GM18873 (cell line): Measurements from ENCODE around the gene FER1L5.

Source experiments
- ATAC-seq: cut with Tn5 transposase; IDR thresholded peaks from one replicate; pipeline ENCODE4 v1.9.1; 2021; ENCODE audit warnings: mild to moderate bottlenecking, moderate library complexity, moderate number of reproducible peaks; ENCODE audit not compliant: unreplicated experiment, low FRiP score

Gene FER1L5

DNA sequence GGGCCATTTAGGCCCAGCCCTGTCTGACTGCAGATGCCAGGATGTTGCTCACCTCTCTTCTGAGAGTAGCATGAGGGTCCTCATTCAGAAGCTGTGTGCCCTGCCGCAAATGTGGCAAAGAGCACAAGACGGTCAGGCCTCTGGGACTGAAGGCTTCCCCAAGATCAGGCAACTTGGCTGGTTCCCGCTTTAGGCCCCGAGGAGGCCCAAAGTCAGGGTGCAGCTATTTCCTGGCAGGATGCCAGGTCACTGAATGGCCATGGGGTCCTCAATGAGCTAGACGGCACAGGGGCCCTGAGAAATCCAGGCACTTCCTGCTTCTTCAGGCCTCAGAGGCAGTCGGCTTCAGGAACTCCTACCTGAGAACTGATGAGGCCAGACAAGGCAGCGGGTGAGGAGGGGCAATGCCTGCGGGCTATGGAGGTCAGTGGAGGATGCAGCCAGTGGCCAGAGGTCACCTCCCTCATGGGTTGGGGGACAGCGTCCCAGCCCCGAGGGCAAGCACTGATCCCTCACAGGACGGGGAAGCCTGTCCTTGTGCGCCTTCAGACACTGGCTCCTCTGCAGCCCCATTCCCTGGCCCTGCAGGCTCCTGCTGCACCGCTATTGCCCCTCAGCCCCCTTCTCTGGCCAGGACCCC lies 52.4 kb downstream of the FER1L5 start:
- no peak for ATAC-seq

DNA sequence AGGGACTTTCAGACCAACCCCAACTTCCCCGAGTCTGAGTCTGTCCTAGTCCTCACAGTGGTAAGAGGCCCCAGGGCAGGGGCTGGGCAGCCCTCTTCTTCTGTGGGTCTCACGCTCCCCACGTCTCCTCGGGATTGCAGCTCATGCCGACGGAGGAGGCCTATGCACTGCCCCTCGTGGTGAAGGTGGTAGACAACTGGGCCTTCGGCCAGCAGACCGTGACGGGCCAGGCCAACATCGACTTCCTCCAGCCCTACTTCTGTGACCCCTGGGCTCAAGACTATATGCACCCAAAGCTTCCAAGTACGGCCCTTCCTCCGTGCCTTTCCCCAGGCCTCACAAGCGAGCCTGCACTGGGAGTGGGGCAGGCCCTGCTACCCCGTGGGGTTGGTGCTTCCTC lies 53.0 kb downstream of the FER1L5 start:
- no peak for ATAC-seq

DNA sequence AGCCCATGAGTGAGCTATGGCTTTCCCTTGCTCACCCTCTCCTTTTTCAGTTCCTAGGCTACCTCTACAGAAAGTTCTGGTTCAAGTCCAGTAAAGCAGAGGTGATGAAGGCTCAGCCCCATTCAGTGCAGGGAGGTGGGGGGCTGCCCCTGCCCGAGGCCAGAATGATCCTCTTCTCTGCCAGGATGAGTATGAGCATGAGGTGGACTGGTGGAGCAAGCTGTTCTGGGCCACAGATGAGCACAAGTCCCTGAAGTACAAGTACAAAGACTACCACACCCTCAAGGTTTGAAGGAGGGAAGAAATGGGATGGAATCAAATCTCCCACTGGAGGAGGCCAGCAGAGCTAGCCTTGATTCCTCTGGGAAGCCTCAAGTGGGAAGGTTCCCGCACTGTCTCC lies 54.9 kb downstream of the FER1L5 start:
- no peak for ATAC-seq

DNA sequence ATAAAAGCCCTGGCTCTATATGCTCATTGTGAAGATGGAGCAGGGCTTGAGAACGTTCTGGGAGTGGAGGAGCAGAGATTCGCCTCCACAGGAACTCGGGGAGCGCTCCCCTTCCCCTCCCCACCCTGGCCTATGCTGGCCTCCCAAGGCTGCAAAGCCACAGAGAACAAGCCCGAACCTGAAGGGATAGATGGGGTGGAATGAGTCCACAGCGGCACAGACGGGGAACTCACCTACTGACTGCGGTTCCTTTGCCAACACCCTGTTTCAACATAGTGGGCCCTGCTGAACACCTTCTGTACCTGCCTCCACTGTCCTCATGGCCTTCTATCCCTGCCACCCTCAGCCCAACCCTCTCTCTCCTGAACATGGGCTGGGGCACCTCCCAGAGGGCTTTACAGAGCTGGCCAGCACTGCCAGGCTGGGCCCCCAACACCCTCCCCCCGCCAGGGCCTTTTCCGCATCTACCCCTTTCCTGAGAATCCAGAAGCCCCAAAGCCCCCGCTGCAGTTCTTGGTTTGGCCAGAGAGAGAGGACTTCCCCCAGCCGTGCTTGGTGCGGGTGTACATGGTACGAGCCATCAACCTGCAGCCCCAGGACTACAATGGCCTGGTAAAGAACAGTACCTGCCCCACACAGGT lies 55.8 kb downstream of the FER1L5 start:
- ATAC-seq = no peak

DNA sequence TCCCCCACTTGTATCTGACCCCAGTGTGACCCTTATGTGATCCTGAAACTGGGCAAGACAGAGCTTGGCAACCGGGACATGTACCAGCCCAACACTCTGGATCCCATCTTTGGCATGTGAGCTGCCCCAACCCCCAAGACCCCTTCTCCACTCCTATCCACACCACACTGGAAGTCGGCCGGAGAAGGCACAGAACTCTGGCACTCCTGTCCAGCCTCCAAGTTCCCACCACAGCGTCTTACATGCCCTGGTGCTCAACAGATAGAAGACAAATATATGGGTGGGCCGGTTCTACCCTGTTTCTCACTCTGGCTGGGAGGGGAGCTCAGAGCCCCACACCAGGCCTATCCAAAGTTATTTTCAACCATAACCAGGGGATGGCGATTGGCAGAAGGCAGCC lies 56.5 kb downstream of the FER1L5 start:
- ATAC-seq = no peak

DNA sequence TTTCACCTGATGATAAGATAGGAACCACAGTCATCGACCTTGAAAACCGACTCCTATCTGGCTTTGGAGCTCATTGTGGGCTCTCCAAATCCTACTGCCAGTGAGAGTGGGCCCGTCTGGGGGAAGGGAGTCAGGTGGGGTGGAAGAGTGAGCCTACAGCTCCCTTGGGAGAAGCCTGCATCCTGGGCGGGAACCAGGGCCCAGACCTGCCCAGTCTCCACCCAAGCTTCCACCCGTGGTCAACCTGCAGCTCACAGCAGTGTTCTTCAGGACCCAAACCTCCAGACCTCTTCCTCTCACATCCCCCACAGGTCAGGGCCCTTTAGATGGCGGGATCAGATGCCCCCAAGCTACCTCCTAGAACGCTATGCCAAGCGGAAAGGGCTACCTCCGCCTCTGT lies 57.1 kb downstream of the FER1L5 start:
- ATAC-seq = no peak

DNA sequence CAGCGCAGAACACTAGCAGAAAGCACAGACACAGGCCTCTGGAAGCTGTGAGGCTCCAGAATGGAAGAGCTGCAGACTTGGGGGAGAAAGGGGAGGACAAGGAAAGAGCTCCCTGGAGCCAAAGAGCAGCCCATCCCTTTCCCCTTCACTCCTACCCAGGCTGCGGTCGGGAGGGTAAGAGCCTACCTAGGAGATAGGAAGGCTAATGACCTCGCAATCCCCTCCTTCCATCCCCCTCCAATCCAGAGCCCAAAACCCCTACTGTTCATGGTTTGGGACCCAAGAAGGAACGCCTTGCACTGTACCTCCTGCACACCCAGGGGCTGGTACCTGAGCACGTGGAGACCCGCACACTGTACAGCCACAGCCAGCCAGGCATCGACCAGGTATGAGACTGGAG lies 57.5 kb downstream of the FER1L5 start:
- no peak for ATAC-seq

DNA sequence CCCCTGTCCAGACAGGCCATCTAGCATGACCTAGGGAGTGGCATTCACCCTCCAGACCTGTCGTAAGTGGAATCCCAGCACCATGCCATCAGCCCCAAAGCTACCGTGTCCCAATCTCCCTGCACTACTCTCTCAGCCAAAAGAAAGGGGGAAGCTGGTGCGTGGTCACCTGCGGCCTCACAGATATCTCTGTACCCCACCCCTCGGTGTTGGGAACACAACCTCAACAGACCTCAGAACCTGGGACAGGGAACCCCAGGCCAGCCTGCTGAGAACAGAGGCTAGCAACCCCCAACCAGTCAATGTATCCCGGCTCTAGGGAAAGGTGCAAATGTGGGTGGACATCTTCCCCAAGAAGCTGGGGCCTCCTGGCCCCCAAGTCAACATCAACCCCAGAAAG lies 59.1 kb downstream of the FER1L5 start:
- no peak for ATAC-seq

DNA sequence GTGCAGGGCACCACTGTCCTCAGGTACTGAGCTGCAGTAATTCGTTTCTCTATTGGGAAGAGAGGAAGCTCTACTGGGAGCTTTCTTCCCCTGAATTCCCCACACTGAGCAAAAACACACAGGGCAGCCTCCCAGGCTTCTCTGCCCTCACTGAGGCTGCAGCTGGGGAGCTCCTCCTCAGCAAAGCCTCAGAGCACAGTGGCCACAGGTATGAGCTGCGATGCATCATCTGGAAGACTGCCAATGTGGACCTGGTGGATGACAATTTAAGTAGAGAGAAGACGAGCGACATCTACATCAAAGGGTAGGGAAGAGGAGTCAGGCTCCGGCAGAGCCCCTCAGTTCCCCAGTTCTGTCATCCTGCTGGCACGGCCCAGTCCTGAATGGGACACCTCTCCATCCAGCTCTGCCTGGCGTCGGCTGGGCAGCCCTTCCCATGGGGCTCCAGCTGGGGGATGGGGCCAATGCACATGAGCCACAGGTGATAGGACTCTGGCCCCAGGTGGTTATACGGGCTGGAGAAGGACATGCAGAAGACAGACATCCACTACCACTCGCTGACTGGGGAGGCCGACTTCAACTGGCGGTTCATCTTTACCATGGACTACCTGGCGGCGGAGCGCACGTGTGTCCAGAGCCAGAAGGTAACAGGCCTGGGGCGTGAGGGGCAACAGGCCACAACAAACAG lies 59.7 kb downstream of the FER1L5 start:
- no peak for ATAC-seq

DNA sequence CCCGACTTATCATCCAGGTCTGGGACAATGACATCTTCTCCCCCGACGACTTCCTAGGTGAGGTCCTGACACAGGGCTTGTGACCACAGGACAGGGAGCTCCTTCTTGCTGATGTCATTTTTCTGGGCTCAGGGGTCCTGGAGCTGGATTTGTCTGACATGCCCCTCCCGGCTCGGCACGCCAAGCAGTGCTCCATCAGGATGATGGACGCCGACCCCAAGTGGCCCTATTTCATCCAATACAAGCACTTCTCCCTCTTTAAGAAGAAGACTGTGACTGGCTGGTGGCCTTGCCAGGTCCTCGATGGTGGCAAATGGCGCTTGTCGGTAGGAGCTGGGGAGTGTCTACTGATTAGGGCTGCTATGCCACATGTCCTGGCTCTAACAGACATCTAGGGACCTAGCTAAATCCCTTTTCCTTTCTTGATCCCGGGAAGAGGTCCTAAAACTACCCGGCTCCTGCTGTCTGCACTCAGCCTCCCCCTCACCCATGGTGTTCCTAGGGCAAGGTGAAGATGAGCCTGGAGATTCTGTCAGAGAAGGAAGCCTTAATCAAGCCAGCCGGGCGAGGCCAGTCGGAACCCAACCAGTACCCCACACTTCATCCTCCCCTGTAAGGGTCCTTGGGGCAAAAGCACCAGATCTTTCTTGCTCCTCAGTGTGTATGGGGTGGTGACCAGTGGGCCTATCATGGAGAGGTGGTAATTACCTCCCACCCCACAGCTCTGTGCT lies 60.6 kb downstream of the FER1L5 start:
- ATAC-seq = no peak

DNA sequence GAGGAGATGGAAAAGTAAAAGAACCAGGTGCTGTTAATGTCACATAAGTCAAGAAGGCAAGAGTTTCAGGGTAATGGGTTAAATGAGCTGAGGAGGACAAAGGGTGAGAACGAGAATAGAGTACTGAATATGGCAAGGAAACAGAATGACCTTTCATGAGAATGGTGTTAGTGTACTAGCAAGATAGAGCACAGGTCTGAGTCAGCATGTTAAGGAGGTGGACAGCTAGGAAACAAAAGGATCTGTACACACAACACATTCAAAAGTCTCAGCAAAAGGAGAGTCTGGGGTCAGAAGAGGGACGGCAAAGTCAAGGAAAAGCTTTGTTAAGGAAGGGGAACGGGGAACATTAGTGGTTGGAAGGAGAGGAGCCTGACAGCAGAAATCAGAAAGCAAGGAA lies 68.4 kb downstream of the FER1L5 start:
- no peak for ATAC-seq

DNA sequence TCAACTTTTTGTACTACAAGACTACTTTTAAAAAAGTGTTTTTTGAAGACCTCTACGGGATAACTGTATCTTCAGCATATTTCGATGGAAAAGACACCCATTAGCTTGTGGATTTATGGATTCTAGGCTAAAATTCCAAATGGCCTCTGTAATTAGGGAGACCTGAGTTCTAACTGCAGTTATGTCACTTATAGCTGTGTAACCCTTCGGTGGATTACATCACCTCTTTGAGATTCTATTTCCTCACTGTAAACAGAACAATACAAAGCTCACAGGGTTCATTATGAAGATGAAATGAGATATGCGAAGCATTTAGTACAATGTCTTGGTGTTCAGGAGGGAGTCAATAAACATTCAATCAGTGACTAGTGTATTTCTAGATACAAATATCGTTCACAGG lies 73.1 kb downstream of the FER1L5 start:
- ATAC-seq = no peak

DNA sequence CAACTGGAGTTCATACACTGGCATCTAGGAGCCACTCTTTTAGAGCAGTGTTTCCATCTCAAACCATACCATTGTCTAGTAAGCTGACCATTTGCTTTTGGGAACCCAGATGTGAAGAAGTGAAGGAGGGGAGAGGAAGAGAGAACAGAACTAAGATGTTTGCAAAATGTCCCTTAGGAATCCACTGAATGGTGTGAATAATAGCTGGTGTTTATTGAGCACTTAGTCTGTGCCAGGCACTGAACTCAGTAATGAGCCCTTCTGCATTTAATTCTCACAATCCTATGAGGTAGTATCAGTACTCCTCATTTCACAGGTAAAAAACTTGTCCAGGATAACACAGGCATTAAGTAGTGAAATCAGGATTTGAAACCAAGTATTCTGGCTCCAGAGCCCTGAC lies 73.8 kb downstream of the FER1L5 start:
- no peak for ATAC-seq

DNA sequence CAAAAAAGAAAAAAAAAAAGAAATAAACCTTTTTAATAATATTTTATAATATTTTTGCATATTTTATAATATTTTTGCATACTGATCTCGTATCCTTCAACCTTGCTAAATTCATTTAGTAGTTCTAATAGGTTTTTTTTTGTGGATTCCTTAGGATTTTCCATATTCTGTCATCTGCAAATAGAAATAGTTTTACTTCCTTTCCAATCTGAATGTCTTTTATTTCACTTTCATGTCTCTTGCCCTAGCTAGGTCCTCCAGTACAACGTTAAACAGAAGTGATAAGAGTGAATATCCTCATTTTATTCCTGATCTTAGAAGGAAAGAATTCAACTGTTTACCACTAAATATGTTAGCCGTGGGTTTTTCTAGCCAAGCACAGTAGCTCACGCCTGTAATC lies 83.6 kb downstream of the FER1L5 start:
- no peak for ATAC-seq

DNA sequence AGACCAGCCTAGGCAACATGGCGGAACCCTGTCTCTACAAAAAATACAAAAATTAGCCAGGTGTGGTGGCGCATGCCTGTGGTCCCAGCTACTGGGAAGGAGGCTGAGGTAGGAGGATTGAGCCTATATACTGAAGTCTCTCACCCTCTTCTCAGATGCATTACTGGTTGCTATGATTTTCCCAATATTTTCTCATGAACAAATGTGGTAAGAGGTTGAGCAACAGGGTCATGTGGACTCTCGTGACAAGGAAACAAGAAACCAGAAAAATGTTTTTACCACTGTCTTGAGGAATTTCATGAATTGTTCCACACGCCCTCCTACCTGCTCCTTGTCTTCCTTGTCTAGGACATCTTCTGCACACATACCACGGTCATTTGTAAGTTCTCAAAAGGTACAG lies 84.9 kb downstream of the FER1L5 start:
- ATAC-seq = no peak

DNA sequence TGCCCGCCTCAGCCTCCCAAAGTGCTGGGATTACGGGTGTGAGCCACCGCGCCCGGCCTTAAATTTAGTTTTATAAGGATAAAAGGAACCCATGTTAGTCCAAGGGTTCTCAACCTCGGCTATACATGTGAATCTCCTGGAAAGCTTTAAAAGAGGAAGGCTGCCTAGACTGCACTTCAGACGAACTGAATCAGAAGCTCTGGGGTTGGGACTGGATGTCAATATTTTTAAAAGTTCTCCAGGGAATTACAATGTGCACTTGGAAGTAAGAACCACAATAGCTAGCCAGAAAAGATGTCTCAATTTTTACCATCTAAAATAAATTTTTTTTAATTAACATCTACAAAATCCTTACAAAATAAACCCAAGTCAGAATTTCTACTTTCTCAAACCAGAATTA lies 87.2 kb downstream of the FER1L5 start:
- ATAC-seq = no peak

DNA sequence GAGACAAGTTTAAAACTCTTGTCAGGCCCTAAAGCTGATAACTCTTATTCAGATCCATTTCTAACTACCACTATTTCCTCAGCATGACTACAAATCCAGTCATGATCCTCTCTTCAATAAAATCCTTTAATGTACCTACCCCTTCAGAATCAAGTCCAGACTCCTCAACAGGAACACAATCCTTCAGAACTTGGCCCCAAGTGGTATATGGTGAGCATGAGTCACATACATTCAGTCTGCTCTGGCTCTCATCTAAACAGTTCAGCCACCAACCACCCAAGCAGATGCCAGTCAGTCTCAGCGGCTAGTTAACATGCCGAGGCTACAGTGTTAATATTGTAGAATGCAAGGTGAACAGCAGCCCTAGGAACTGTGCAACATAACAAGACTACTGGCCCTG lies 87.6 kb downstream of the FER1L5 start:
- ATAC-seq = no peak

DNA sequence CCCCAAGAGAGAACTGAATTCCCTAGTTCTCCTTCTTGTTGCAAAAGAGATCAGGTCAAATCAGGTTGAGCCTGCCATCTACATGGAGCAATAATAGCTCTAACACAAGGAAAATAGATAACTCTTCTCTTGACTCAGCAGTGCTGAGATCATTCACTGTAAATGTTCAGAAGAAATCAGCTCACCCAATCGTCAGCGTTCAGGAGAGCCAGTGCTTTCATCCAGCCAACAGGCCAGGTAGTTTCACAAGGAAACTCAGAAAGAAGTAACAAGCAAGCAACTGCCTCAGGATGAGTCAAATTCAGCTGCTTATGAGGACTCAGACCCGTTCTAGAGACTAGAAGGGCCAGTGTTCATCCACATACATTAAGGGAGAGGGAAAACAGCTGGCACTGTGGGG lies 91.4 kb downstream of the FER1L5 start:
- ATAC-seq = no peak

DNA sequence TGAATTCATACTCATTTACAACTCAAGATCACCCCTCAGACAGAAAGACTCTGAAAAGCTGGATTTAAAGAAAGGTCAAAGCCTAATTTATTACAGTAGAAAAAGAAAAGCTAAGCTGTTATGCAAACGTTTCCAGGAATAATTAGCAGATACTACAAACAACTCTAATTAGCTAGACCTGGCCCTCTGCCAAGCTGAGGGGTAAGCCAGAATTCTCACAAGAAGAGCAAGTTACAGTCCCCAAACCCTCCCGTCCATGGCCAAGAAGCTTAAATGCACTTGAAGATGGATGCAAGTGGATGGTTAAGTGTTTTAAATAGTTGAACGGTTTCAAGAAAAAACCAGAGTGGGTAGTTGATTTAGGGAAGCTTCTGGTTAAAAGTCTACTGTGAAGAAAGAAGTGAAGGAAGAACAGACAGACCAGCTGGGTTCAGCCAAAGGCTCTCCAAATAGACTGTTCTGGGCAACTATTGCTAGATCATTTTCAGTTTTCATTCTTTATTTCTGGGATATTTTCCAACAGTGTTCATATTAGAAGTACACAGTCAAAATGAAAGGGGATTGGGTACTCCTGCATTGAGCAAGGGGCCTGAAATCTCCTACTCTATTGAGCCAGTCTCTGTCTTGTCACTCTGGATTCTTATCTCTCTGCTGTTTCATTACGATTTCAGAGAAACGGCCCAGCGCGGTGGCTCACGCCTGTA lies 92.5 kb downstream of the FER1L5 start:
- ATAC-seq = no peak

DNA sequence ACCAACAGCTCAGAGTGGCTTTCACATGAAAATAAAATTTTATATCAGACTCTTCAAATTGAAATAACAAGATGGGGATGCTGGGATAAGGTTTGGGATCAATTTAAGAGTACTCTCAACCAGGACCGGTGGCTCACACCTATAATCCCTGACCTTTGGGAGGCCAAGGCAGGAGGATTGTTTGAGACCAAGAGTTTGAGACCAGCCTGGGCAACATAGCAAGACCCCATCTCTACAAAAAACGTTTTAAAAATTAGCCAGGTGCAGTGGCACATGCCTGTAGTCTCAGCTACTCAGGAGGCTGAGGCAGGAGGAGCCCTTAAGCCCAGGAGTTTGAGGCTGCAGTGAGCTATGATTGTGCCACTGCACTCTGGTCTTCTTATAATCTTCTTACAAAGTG lies 94.7 kb downstream of the FER1L5 start:
- ATAC-seq = no peak

DNA sequence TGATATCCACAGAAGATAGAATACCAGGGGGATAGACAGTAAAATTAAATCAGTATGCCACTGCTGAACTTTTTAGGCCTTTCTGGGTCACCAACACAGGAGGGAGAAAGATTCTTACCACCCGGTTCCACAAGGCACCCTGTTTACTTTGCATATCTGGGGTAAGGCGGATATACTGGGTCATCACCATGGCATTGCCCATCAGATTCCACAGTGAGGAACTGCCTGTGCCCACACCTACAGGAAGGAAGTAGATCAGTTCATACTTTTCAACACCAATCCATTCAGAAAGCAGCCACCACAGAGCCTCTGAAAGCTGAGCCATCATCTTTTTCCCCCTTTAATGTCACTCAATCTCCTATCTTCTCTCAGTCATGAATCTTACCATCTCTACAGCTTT lies 95.3 kb downstream of the FER1L5 start:
- ATAC-seq = no peak
